Stimulated activated CD4-positive, alpha-beta T cell treated with anti-CD3 and anti-CD28 coated beads, Interleukin-4, amount 100 ng/mL, for 48 hours (primary cell): ENCODE results near the gene RARS2.

ENCODE experiments used
- DNase-seq, 2 donors: peaks; one replicate each; pipeline ENCODE4 v3.0.0-alpha.2; 2020; ENCODE audit warnings: low read depth in 2 of 2

RARS2 gene

GRCh38 chr6:87574237-87574804 lies 15.5 kb downstream of the RARS2 start:
- DNase-seq: no peak

DNA sequence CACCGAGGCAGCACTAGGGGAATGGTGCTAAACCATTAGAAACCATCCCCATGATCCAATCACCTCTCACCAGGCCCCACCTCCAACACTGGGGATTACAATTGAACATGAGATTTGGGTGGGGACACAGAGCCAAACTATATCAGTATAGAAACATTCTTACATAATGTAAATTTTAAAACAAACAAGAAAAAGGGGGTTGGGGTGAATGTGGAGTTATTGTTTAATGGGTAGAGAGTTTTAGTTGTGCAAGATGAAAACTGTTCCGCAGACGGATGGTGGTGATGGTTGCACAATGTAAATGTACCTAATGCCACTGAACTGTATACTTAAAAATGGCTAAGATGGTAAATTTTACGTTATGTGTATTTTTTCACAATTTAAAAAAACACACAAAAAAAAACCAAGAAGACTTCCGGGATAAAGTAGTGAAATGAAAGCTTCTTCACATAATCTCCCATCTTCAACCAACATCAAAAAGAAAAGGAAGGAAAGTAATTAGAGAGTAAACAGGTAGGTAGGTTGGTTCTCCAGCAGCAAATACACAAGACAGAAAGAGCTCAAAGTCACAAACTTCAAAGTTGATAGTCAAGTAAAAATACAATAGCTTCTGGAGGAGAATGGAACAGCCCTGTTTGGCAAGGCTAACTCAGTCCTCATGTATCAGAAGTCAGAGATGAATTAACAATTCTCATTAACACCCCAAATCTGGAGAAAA lies 16.3 kb downstream of the RARS2 start:
- DNase-seq: no peak

GRCh38 chr6:87572883-87573282 lies 16.9 kb downstream of the RARS2 start:
- DNase-seq: no peak

DNA sequence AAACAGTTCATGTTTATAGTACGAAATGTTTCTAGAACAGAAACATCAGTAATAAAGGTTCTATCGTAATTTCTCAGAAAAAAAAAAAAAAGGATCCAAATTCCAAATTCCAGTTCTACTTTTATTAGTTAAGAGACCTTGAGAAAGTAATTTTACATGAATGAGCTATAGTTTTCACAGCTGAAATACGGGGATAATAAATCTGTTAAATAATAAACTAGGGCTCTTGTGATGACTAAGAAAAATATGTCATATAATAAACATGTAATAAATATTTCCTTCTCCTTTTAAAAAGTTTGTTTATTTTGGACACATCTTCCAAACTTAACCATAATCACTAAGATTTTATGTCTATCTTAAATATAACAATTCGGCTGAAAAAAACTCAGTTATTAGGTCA lies 17.8 kb downstream of the RARS2 start:
- DNase-seq: no peak

- no peak for DNase-seq
These were observed 28.8 kb downstream of the RARS2 start for GRCh38 chr6:87561017-87561416.

GRCh38 chr6:87558446-87558845 lies 31.3 kb downstream of the RARS2 start:
- no peak for DNase-seq

- DNase-seq: no peak
These were observed 34.3 kb downstream of the RARS2 start for GRCh38 chr6:87555506-87555905.

DNA sequence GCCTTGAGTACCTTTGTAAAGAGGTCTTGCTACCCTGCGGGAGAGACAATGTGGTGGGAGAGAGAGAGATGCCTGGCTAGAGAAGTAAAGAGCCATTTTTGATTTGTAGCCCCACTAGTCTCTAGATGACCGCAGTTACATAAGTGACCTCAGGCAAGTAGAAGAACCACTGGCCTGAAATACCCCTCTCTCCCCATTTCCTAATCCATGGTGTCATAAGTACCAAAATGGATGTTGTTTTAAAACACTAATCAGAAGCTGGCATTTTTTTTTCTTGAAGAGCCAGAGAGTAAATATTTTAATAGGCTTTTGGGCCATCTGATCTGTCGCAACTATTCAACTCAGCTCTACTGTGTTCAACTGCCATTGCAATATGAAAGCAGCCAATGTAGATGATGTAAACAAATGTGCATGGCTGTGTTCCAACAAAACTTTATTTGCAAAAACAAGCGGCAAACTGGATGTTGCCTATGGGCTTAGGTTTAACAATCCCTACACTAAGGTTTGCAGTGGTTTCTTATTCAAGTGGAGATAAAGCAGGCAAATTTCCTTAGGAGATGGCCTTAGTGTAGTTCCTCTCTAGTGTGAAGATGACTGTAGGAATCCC lies 36.5 kb downstream of the RARS2 start:
- DNase-seq: no peak

GRCh38 chr6:87551799-87552198 lies 38.0 kb downstream of the RARS2 start:
- DNase-seq: no peak

GRCh38 chr6:87544474-87544735 lies 45.4 kb downstream of the RARS2 start:
- no peak for DNase-seq

DNA sequence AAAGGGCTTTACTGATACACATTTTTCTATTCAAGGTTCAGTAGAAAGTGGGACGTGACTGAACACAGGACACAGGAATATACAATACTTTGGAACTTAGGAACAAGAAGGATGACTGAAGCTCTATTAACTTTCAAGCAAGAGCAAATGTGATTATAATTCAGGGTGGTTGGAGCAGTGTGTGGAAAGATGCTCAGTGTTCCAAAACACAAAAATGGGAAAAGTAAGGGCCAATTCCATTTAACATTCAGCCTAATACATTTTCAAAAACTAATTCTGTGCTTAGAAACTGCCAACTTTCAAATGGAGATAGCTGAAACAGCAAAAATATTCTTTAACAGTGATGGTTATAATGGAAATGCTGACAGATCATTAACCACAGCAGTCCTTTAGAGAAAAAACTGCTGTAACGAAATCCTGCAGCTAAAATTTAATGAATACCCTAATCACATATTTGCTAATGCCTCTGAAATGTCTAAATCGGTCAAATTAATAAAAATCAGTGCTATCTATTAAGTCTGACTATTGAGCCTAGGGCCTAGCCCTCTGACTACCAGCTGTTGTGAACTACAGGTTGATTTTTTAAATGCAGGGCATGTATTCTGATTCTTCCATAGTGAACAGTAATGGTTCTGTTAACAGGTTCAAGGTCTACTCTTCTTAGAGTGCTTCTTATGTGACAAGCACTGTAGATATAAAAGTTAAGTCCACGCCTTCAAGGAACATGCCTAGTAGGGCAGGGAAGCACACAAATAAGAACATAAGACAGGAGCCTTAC lies 45.9 kb downstream of the RARS2 start:
- no peak for DNase-seq

DNA sequence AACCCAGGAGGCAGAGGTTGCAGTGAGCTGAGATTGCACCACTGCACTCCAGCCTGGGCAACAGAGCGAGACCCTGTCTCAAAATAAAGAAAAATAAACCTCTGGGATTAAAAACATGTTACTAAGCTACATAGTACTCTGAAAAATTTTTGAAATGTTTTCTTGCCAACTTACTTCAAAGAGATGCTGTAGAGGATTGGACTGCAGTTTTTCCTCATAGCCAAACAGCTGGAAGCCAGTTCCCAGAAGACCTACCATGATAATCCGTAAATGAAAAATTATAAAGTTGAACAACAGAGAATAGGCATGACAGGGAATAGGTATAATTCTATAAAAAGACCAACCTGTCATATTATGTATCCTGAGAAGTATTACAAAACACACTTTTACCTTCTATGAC lies 48.0 kb downstream of the RARS2 start:
- no peak for DNase-seq

DNA sequence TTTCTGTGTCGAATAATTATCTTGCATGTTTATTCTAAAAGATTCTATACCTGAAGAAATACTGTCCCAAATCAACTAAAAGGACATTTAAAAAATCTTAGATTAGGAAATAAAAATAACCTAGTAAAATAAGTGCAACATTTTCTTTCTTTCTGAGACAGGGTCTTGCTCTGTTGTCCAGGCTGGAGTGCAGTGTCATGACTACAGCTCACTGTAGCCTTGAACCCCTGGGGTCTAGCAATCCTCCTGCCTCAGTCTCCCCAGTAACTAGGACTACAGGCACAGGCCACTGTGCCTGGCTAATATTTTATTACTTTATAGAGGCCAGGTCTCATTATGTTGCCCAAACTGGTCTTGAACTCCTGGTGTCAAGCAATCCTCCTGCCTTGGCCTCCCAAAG lies 48.7 kb downstream of the RARS2 start:
- no peak for DNase-seq

- no peak for DNase-seq
These were observed 49.2 kb downstream of the RARS2 start for GRCh38 chr6:87540539-87540938.

- DNase-seq: no peak
These were observed 50.2 kb downstream of the RARS2 start for GRCh38 chr6:87539554-87539953.

GRCh38 chr6:87538510-87539260 lies 51.1 kb downstream of the RARS2 start:
- no peak for DNase-seq

- no peak for DNase-seq
These were observed 55.3 kb downstream of the RARS2 start for GRCh38 chr6:87534377-87535047.

- DNase-seq: no peak
These were observed 60.6 kb downstream of the RARS2 start for GRCh38 chr6:87529221-87529620.

- DNase-seq: no peak
These were observed 67.1 kb downstream of the RARS2 start for GRCh38 chr6:87522686-87523085.

- no peak for DNase-seq
These were observed 71.3 kb downstream of the RARS2 start for GRCh38 chr6:87518453-87518852.

- no peak for DNase-seq
These were observed 75.0 kb downstream of the RARS2 start for GRCh38 chr6:87514831-87515230.

DNA sequence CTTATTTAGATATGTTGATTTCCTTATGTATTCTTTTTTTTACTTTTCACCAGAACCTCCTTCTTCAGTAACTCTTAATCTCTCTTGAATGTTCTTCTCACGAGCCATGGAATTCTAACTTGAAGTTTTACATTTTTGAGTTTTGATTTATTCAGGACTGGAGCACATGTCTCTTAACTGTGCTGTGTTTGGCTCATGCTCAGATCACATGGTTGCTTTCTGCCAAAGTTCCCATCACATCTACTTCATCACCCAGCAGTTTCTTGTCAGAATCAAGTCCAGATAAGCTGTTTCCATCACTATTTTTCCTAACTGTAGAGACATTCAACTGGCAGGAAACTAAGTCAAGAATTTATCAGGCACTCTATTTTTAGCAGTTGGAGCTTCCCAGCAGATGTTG lies 85.3 kb downstream of the RARS2 start:
- DNase-seq: no peak
